ENCODE results near the gene INSYN1.
"Not testable (repeated sequence)": the region's sequence is repeated elsewhere in the genome, so short reads cannot be mapped to it uniquely, and the experiment has no call there.

Gene INSYN1, protein sequence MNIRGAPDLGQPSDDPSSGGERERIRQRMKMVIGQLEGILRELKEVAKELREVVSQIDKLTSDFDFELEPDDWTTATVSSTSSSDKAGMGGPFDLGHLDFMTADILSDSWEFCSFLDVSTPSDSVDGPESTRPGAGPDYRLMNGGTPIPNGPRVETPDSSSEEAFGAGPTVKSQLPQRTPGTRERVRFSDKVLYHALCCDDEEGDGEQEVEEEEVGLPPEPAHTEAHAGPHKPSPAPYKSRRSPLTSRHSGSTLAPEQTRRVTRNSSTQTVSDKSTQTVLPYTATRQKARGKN

DNA sequence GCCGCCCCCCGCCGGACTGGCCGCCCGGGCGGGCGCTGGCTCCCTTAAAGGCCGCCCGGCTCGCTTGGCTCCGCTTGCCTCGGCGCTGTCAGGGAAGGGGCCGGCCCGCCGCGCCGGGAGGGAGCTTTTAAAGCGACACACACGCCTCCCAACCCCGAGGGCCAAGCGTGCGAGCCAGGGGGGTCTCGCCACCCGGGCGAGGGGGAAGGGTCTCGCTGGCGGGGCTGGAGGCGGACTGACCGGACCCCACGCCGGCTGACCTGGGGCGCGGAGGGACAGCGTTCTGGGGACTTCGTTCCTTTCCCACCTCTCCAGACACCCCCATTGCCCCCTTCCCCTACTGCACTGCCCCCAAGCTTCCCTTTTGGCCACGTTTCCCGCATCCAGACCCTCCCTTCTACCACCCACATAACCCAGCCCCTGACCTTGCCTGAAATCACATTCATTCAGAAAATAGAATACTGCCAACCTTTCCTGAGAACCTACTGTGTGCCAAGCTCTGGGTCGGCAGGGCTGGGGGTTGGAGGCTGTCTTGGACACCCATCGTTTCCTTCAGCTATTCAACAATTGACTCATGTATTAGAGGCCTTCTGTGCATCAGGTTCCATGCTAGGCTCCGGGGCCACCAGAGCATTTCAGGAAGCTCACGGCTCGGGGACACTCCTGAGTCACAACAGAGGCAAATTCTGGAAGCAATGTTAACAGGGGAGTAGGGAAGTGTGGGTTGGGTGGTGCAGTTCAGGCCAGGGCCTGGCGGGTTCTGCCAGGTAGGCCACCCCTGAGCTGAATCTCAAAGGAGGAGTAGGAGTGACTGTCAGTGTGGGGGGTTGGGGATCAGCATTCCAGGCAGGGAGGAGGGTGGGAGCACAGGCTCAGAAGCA lies at the start of gene INSYN1:
INSYN1 (minus strand) TSS at position 102 of the 881 bp plus-strand sequence. CDS start 2,221 bp downstream, outside the sequence.
- no peak for DNase-seq

DNA sequence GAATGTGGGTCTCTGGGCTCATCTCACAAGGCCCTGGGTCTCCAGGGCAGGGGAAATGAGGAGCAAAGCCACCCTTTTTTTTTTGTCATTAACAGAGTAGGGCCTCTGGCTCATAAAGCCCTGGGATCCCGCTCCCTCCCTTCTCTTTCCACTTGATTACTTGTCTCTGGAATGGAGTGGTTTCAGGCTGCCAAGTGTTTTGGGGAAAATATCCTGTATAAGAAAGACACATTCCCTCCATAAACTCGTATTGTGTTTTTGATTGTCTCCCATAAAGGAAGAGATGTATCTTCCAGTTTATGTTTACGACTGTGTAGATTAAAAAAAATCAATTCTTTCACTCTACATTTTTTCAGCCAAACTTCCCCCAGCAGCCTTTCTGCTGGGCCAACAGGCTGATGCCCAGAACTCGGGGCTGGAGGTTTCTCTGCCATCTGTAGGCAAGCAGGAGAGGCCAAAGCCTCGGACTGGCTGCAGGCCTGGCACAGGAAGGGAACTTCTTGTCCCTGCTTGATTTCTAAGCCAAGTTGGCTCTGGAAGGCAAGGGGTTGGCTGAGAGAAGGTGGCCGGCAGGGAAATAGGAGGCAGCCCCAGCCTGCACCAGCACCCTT lies 49.4 kb upstream of the INSYN1 start:
- no peak for DNase-seq

DNA sequence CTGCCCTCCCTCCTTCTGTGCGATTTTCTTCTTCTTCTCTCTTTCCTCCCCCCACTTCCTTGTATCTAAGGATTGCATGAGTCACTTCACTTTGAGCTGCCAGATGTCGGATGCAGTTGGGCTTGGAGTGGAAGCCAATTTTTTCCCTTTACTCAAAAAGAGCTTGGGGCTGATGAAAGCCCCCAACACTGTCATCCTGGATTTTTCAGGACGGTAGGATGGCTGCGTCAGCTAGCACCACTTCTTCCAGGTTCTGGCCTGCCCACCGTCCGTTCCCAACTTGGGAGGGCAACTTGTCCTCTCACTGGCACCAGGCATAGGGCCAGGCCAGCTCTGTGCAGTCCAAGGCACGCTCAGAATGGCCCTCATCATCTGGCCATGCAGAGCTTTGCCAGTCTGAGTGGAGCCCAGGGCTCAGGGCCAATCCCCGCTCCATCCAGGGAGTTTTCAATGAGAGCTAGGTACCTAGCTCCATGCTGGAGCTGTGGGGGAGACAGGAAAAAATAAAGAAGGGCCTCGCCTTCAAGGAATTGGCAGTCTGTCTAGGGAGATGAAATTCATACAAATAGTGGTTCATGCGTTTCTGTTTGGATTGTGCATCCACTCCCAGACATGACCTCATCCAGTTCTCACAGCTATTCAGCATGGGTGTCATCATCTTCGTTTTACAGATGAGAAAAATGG lies 47.7 kb upstream of the INSYN1 start:
- DNase-seq = no peak

DNA sequence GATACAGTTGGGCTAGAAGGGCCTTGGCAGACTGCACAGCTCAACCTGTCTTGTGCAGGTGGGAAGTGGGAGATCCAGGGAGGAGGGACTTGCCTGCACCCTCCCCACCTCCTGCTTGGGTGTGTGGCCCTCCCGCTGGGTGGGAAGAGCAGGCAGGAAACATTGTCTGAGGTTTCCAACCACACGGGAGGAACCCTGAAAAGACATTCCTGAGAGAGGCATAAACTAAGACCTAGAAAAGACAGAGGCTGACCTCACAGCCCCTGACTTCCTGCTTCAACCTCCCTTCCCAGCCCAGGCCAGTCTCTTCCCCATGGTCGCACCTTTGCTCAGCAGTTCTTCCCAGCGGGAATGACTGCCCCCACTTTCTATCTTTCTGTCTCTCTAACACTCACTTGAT lies 46.3 kb upstream of the INSYN1 start:
- DNase-seq = no peak

DNA sequence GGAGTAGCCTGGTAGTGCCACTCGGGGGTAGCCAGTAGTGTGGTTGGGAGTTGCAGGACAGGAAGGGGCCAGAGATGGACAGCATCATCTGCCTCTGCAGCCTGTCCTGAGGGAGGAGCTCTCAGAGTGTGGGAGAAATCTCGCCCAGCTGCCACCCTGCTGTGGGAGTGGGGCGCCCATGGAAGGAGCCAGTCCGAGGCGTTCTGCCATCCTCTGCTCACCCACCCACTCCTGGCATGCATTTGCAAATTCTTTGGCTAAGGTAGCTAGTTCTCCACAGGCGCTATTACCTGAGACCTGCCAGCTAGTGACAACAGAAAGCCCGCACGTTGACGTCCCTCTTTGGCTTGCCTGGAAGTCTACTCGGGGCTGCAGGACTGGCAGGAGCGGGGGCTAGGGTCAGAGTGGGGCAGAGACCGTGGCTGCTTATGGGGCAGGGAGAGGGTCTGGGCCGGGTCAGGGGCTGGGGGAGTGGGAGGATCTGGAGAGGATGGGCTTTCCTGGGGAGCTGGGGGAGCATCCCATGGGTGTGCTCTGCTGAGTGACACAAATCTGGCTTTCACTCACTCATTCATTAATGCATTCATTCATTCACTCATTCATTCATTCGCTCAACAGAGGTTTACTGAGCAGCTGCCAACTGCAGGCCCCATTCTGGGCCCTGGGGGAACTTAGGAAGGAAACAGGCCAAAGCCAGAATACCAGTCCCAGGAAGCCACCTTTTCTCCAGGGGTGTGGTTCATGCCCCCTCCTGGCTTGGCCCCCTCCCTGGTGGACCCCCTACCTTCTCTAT lies 44.4 kb upstream of the INSYN1 start:
- no peak for DNase-seq

DNA sequence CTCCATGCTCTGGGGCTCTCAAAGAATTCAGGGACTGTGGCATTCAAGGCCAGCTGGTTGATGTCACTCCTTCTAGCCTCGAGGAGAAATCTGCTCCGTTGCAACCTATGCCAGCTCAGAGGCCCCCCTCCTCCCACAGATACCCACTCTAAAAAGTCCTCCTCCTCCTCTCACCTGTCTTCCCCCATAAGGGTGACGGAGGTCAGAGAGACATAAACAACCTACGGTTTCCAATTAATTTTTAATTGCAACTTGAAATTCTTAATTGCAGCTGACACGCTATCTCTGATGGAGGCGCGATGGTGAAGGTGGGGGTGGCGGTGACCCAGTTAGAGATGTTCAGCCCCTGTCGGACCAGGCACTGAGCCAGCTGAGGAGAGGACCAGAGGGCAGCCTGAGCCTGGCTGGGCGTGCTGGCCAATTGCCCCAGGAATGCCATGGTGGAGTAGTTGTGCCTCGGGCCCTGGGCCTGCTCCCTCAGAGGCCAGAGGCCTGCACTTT lies 43.2 kb upstream of the INSYN1 start:
- DNase-seq = no peak

DNA sequence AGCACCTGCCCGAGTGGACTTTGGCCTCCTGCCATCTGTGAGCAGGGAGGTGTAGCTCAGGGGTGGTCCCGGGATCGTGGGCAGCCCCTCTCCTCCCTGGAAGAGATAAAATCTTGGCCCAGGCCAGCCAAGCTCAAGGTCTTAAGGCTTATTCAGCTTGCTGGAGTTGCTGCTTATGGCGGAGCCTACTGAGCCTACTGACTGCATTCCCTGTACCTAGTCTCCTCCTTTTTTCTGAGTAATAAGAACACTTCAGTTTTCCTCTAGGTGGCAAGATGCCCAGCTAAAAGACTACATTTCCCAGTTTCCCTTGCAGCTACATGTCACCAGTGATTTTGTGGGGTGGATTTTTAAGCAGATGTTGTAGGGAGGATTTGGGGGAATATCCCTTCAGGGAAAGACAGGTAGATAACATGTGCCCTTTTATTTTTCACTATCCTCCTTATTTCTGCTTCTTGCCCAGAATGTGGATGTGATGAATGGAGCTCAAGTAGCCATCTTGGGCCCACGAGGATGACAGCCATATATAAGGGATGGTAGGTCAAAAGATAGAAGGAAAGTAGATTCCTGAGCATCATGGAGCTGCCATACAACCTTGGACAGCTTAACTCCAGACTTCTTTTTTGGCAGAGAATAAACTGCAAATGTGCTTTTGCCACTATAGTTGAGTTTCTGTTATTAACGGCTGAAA lies 41.4 kb upstream of the INSYN1 start:
- DNase-seq = no peak

DNA sequence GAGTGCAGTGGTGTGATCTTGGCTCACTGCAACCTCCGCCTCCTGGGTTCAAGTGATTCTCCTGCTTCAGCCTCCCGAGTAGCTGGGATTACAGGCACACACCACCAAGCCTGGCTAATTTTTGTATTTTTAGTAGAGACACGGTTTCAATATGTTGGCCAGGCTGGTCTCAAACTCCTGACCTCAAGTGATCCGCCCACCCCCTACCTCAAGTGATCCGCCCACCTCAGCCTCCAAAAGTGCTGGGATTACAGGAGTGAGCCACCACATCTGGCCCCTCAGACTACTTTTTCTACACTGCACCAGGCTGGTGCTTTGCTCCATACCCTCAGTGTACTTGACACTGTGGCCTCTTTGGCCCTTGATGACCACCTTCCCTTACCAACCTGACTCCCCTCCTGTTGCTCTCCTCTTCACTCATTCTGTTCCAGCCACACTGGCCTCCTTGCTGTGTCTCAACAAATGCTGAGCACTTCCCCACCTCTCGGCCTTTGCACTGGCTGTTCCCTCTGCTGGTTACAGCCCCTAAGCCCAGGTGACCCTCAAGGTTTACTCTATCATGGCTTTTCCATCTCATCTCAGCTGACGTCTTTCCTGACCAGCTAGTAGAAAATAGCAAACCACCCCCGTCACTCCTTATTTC lies 39.9 kb upstream of the INSYN1 start:
- not testable (repeated sequence) for DNase-seq

DNA sequence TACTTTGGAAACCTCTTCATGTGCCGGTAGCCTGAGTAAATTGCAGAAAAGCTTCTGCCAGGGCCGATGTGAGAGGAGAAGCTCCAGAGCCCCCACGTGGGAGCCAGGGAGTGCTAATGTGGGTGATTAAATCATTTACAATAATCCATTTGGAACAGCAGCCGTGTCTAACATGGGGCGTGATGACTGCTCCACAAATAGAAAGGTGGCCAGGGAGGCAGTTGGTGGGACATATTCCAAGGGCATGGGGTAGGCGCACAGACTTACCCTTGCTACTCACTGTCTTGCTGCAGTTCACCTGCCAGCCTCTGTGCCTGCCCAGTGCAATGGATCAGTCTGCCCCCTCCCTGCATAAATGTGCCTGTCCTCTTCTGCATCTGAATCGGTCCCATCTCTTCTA lies 39.3 kb upstream of the INSYN1 start:
- DNase-seq = no peak

DNA sequence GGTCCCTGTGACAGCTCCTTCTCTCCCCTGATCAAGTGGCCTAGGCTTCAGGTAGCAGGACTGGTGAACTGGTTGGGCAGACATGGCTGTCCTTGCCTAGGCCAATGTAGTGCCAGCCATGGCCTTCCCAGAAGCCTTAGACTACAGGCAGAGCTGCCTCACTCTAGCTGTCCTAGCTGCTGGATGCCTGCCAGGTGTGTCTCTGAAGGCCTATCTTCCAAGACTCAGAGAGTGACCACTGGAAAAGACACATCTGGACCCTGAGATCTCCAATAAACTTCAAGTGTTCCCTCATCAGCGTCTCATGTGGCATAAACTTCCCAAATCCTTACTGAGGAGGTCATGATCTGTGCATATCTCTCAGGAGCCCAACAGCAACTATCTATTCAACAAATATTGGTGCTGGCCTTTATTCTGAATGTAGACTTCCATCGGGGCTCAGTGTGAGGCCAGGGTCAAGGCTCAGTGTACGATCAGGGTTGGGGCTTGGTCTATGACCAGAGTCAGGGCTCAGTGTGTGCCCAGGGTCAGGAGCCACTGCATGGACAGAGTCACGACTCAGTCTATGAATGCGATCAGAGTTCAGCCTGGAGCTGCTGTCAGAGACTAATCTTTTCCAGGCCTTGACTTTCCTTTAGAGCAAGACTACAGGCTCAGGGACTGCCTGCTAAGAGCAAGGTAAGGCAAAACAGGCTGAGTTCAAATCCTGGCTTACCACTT lies 36.5 kb upstream of the INSYN1 start:
- DNase-seq = no peak

DNA sequence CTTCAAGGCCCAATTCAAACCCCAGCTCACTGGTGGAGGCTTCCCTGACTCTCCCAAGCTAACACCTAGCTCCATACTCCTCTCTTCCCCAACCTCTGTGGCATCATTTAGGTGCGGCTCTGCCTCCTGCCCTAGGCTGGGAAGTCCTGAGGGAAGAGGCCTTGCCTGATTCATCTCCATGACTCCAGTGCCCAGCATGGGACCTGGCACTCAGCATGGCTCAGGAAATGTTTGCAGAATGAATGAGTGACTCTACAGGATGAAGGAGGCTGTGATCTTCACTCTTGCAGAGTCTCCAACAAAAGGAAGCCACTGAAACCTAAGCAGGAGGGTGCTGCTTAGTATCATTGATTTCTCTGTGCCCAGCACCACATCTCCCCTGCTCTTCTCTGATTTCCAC lies 34.5 kb upstream of the INSYN1 start:
- no peak for DNase-seq

DNA sequence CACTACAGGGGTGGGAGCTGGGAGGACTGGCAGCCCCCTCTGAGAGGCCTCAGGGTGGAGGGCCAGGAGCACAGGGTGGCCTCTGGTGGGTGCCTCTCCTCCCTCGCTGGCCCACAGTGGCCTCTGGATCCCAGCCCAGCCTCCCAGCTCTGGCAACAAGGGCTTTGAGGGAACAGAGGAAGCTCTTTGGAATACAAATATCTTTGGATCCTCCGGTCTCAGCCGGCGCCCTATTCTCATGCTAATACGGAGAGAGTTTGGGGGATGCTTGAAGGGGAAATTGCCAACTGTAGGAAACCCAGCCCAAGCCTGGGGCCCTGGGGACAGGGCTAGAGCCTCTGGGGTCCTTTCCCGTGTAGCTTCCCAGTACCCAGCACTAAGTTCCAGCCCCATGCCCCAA lies 33.4 kb upstream of the INSYN1 start:
- no peak for DNase-seq

DNA sequence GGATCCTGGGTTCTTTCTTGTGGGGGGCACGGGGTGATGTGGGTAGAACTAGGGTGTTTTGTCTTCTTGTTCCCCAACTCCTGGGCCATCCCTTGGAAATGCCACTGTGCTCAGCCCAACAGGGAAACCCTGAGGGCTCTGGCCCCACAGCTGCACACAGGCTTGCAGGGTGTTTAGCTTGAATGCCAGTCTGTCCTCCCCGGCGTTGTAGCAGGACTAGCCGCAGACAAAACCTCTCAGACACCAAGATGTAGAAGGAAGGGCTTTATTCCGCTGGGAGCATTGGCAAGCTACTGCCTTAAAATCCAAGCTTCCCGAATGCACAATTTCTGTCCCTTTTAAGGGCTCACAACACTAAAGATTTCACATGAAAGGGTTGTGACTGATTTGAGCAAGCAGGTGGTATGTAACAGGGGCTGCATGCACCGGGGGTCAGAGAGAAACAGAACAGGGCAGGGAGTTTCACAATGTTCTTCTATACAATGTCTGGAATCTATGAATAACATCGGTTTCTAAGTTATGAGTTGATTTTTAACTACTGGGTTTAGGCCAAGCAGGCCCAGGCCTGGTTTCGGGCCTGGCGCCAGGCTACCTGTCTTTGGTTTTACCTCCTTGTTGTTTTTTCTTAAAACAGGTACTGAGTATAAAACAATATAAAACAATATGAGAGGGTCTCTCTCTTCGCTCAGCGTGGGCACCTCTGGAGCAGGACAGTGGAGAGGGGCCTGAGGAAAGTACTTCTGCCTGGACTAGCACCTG lies 32.3 kb upstream of the INSYN1 start:
- DNase-seq = not testable (repeated sequence)

DNA sequence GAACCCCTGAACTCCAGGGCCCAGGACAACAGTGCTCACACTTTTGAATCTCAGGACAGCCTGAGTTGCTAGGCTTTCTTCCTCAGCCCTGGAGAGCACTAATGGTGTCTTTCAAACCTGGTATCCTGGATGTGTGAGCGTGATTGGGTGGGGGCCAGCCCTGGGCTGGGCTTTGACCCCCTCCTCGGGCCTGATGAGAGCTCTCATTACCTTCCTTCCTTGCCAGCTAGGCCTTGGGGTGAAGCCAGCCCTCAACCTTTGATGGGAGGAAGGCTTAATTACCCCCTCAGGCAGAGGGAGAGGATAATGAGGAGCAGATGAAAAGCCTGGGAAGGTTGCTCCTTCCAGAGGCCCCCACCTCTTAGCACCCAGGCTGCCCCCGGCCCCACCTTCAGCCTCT lies 31.1 kb upstream of the INSYN1 start:
- DNase-seq = no peak

DNA sequence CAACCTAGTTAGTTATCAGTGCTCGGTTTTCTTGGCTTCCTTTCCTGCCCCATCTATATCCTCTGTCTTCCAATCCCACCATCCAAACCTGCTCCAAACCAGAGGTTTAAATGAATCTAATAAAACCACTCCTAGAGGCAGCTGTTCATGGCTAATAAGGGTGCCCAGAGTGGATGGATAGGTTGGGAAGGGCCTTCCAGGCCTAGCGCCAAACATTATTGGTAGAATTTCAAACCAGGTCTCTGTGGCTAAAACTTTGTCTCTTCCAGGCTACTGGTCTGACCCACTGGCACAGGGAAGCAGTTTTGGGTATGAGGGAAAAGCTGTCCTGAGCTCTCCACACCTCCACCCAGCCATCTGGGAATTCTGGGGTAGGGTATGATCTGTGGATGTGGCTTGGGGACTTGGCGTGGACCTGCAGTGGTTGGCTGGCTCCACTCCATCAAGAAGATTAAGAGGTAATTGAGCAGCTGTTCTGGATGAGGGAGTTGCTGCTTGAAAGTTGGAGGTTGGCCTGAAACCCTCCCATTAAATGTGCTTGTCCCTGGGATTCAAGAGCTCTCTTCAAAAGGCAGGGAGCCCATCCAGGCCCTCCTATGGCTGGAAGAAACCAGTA lies 29.3 kb upstream of the INSYN1 start:
- DNase-seq = no peak

DNA sequence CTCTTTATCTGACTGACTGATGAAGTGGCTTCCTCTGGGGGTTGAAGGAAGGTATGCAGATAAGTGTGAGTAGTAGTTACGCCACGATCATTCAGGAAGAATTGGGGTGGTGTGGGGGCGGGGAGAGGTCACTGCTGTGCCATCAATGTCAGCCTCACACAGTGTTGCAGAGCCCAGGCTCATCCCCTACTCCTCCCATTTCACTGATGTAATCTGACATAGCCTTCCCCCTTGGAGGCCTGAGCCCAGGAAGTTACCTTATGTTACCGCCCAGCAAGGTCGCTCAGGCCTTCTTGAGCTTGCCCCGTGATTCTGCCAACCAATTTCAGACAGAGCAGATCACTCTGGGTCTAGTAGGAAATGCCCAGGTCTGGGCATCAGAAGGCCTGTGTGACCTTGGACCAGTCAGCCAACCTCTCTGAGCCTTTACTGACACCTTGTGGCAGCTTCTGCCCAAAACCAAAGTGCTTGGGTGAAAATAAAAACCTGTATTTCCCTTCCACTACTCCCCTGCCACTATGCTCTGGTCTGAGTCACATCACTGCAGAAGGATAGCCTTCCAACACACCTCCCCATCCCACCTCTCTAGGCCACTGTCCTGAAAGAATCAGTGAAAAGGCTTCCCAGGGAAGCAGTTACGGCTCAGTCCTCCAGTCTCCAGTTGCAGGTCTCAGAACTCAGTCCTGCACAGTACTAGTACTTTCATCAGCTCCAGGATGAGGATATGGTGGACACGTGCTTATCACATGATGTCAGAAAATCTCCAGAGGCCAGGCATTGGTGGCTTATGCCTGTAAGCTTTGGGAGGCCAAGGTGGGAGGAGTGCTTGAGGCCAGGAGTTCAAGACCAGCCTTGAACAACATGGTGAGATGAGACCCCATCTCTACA lies 28.1 kb upstream of the INSYN1 start:
- no peak for DNase-seq

DNA sequence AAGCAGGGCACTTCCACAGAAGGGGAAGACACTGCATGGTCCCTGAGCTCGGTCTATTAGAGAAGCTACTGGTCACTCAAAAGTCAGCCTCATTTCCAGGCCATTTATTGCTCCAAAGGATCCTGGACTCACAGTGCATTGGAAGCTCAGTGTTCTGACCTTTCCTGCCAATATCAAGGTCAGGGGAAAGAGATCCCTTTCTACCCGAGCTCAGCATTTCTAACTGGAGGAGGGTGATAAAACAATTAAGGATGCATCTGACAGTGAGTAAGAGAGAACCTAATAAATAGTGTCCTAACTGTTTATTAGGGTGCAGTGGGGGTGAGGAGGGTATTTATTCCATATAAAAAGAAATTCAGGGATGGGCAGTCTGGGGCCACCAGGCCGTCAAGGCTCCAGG lies 26.8 kb upstream of the INSYN1 start:
- DNase-seq = no peak

DNA sequence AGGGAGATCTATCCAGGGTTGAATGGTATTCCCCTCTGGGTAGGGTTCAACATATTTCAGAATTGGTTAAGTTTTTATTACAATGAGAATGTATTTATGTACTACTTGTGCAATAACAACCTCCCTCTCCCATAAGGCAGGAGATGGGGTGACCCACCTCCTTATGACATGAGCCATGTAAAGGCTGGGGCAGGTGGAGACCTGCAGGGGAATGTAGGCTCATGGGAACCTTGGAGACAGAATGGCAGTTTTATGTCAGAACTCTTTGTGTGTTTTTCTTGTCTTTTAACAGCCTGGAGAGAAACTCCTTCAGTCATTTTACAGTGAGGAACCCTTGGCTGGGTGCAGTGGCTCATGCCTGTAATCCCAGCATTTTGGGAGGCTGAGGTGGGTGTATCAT lies 24.6 kb upstream of the INSYN1 start:
- no peak for DNase-seq
